Ishikawa (cell line): ENCODE measurements around the gene GOLGA8J.

Source experiments
- CEBPB ChIP-seq: IDR thresholded peaks from 2 replicates; pipeline ENCODE4 v1.6.1; 2012
- CREB1 ChIP-seq: IDR thresholded peaks from 2 replicates; pipeline ENCODE4 v1.6.1; 2012; ENCODE audit warnings: low read depth
- EGR1 ChIP-seq: IDR thresholded peaks from 2 replicates; pipeline ENCODE4 v1.6.1; 2012
- EP300 ChIP-seq: IDR thresholded peaks from 2 replicates; pipeline ENCODE4 v1.6.1; 2012; ENCODE audit warnings: borderline replicate concordance
- FOXM1 ChIP-seq: IDR thresholded peaks from 2 replicates; pipeline ENCODE4 v1.6.1; 2012; ENCODE audit warnings: low read depth, borderline replicate concordance
- NFIC ChIP-seq: IDR thresholded peaks from 2 replicates; pipeline ENCODE4 v1.6.1; 2012
- RAD21 ChIP-seq: IDR thresholded peaks from 2 replicates; pipeline ENCODE4 v1.6.1; 2012; ENCODE audit warnings: low read depth
- REST ChIP-seq: IDR thresholded peaks from 2 replicates; pipeline ENCODE4 v1.6.1; 2012; ENCODE audit warnings: low read depth, mild to moderate bottlenecking
- TAF1 ChIP-seq: IDR thresholded peaks from 2 replicates; pipeline ENCODE4 v1.6.1; 2012; ENCODE audit warnings: low read depth, mild to moderate bottlenecking
- TCF12 ChIP-seq: IDR thresholded peaks from 2 replicates; pipeline ENCODE4 v1.6.1; 2012; ENCODE audit warnings: low read depth
- TEAD4 ChIP-seq: IDR thresholded peaks from 2 replicates; pipeline ENCODE4 v1.6.1; 2012
- YY1 ChIP-seq: IDR thresholded peaks from 2 replicates; pipeline ENCODE4 v1.6.1; 2012; ENCODE audit warnings: low read depth
- ZBTB7A ChIP-seq: IDR thresholded peaks from 2 replicates; pipeline ENCODE4 v1.6.1; 2012; ENCODE audit warnings: low read depth
- TF ChIP-seq, protein P1 (sequence below): IDR thresholded peaks from 2 replicates; pipeline ENCODE4 v1.6.1; 2012
- TF ChIP-seq, protein P2 (sequence below): IDR thresholded peaks from 2 replicates; pipeline ENCODE4 v1.6.1; 2012

The GOLGA8J gene

GRCh38 chr15:30065025-30065801 lies 17.5 kb upstream of the GOLGA8J start:
- TF ChIP-seq ZBTB7A (no peak), REST (no peak), NFIC (no peak), YY1 (no peak), FOXM1 (no peak), EP300 (no peak)
- TF ChIP-seq, protein P1, sequence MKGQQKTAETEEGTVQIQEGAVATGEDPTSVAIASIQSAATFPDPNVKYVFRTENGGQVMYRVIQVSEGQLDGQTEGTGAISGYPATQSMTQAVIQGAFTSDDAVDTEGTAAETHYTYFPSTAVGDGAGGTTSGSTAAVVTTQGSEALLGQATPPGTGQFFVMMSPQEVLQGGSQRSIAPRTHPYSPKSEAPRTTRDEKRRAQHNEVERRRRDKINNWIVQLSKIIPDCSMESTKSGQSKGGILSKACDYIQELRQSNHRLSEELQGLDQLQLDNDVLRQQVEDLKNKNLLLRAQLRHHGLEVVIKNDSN, result no peak

- TF ChIP-seq TCF12 (no peak), REST (no peak), FOXM1 (no peak), EP300 (no peak), YY1 (no peak)
- TF ChIP-seq, protein P1, result no peak
Observed at GRCh38 chr15:30068326-30068725, 14.4 kb upstream of the GOLGA8J start.

- TF ChIP-seq TEAD4 (no peak), EGR1 (no peak), NFIC (no peak), CREB1 (no peak), CEBPB (no peak), ZBTB7A (no peak), FOXM1 (no peak), REST (no peak), TAF1 (no peak), RAD21 (no peak), TCF12 (no peak), YY1 (no peak)
- TF ChIP-seq, protein P2, sequence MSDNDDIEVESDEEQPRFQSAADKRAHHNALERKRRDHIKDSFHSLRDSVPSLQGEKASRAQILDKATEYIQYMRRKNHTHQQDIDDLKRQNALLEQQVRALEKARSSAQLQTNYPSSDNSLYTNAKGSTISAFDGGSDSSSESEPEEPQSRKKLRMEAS, result no peak
- TF ChIP-seq, protein P1, result no peak
Observed at GRCh38 chr15:30072630-30073029, 10.1 kb upstream of the GOLGA8J start.

GRCh38 chr15:30073915-30074314 lies 8.8 kb upstream of the GOLGA8J start:
- TF ChIP-seq TCF12 (no peak), ZBTB7A (no peak), CEBPB (no peak), EGR1 (no peak), TEAD4 (no peak), TAF1 (no peak), FOXM1 (no peak), CREB1 (no peak), RAD21 (no peak), EP300 (no peak), NFIC (no peak), REST (no peak), YY1 (no peak)
- TF ChIP-seq, protein P1, result no peak
- TF ChIP-seq, protein P2, result no peak
